OCI-LY3 (cell line): ENCODE data around the gene FMNL3.
A peak's percentile ranks its signal among the peaks of the same experiment; 100 is the strongest.

Source experiments
- H2AFZ ChIP-seq: fragments of 200-600, 300-600 bp; shearing (Covaris generic); 2 replicates; pipeline ENCODE4 v1.6.0; 2014; ENCODE audit warnings: antibody characterized with exemption, low read depth, low read length
- H3K27ac ChIP-seq: fragments of 200-600, 300-600 bp; sonication (generic); 2 replicates; pipeline ENCODE4 v1.5.1; 2014; ENCODE audit warnings: mild to moderate bottlenecking, low read length, moderate library complexity, mixed read lengths
- H3K27me3 ChIP-seq: fragments of 200-600, 300-600 bp; sonication (generic); 2 replicates; pipeline ENCODE4 v1.6.1; 2014; ENCODE audit warnings: low read depth, low read length, mixed read lengths
- H3K36me3 ChIP-seq: fragments of 200-600, 300-600 bp; sonication (generic); replicated peaks from 2 replicates; pipeline ENCODE3; 2014; ENCODE audit warnings: low read depth, low read length, mixed read lengths
- H3K4me1 ChIP-seq: fragments of 300-600, 200-600 bp; sonication (generic); 2 replicates; pipeline ENCODE4 v1.6.1; 2014; ENCODE audit warnings: low read length, mixed read lengths
- H3K4me2 ChIP-seq: fragments of 200-600, 300-600 bp; sonication (generic); 2 replicates; pipeline ENCODE4 v1.6.1; 2014; ENCODE audit warnings: low read length, mixed read lengths
- H3K4me3 ChIP-seq: fragments of 300-600, 200-600 bp; sonication (generic); 2 replicates; pipeline ENCODE4 v1.5.1; 2014; ENCODE audit warnings: antibody characterized with exemption, mild to moderate bottlenecking, low read length, moderate library complexity
- H3K79me2 ChIP-seq: fragments of 300-600, 200-600 bp; shearing (Covaris generic); 2 replicates; pipeline ENCODE4 v1.6.1; 2014; ENCODE audit warnings: mild to moderate bottlenecking, low read length, mixed read lengths
- H3K9ac ChIP-seq: fragments of 300-600, 200-600 bp; shearing (Covaris generic); 2 replicates; pipeline ENCODE4 v1.6.0; 2014; ENCODE audit warnings: mild to moderate bottlenecking, low read length, moderate library complexity
- H3K9me3 ChIP-seq: fragments of 200-600, 300-600 bp; shearing (Covaris generic); 2 replicates; pipeline ENCODE4 v1.6.1; 2014; ENCODE audit warnings: low read length, mixed read lengths; ENCODE audit not compliant: insufficient read depth
- H4K20me1 ChIP-seq: fragments of 200-600, 300-600 bp; sonication (generic); 2 replicates; pipeline ENCODE4 v1.6.1; 2016; ENCODE audit warnings: low read length, mixed read lengths; ENCODE audit not compliant: insufficient read depth
- CTCF ChIP-seq: fragments of 200-600, 300-600 bp; sonication (generic); IDR thresholded peaks from 2 replicates; pipeline ENCODE4 v1.5.1; 2014; ENCODE audit warnings: antibody characterized with exemption, low read length, low read depth
- EZH2phosphoT487 ChIP-seq: fragments of 200-600 bp; shearing (Covaris generic); IDR thresholded peaks from 2 replicates; pipeline ENCODE4 v1.6.1; 2018; ENCODE audit warnings: antibody characterized with exemption, mixed run types, low read depth

FMNL3 gene

GRCh38 chr12:49672301-49673217 lies 34.6 kb downstream of the FMNL3 start:
- Histone ChIP-seq H3K36me3 (peaks cover 15% of the 10 kb centered on the region), H3K79me2 (peaks cover 100% of the 10 kb centered on the region), H3K4me1 (peaks cover 91% of the 10 kb centered on the region), H3K4me2 (peak overlapping the region; percentile 93), H2AFZ (no peak overlapping the region), H3K9ac (peak overlapping the region; percentile 83), H3K27ac (peak overlapping the region; percentile 98), H3K9me3 (no peaks in the 10 kb centered on the region), H3K4me3 (peak overlapping the region; percentile 56), H3K27me3 (no peaks in the 10 kb centered on the region), H4K20me1 (no peaks in the 10 kb centered on the region)
- TF ChIP-seq EZH2phosphoT487: no peak
- TF ChIP-seq CTCF: no peak

- Histone ChIP-seq H4K20me1 (no peaks in the 10 kb centered on the region), H3K27ac (peak overlapping the region; percentile 98), H3K9me3 (no peaks in the 10 kb centered on the region), H3K36me3 (peaks cover 15% of the 10 kb centered on the region), H2AFZ (no peak overlapping the region), H3K27me3 (no peaks in the 10 kb centered on the region), H3K79me2 (peaks cover 95% of the 10 kb centered on the region), H3K4me3 (peak overlapping the region; percentile 56), H3K9ac (peak overlapping the region; percentile 83), H3K4me2 (peak overlapping the region; percentile 93), H3K4me1 (peaks cover 87% of the 10 kb centered on the region)
- TF ChIP-seq EZH2phosphoT487 (no peak), CTCF (no peak)
Observed at GRCh38 chr12:49671031-49671765, 36.0 kb downstream of the FMNL3 start.

DNA sequence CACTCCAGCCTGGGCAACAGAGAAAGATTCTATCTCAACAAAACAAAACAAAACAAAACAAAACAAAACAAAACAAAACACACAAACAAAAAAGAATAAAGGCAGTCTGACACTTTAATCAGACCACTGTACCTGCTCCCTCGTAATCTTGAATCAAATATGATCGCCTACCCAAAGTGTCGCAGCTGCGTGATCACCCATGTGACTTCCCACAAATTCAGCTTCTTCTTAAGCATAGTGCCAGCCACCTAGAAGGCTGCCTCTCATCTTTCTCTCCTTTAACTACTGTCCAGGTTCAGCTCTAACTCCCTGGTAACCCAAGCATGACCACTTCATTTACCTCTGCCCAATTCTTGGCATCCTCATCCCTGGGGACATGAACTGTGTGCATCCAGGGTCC lies 37.4 kb downstream of the FMNL3 start:
- H3K79me2 ChIP-seq: peaks cover 93% of the 10 kb centered on the region
- H3K9me3 ChIP-seq: no peaks in the 10 kb centered on the region
- no peaks in the 10 kb centered on the region for H4K20me1 ChIP-seq
- peak overlapping the region; percentile 93 for H3K4me2 ChIP-seq
- H3K27me3 ChIP-seq: no peaks in the 10 kb centered on the region
- peaks cover 27% of the 10 kb centered on the region for H3K36me3 ChIP-seq
- peaks cover 95% of the 10 kb centered on the region for H3K4me1 ChIP-seq
- no peak for TF ChIP-seq EZH2phosphoT487
- no peak for TF ChIP-seq CTCF
- 0 out of 2 replicates have a peak overlapping the region, but pooled peaks have one; percentile 56 for H3K4me3 ChIP-seq
- H3K9ac ChIP-seq: peak overlapping the region; percentile 83
- H3K27ac ChIP-seq: peak overlapping the region; percentile 98
- H2AFZ ChIP-seq: no peak overlapping the region
